HG03442 (cell line): Measurements from ENCODE around the gene INO80E.

Experiments
- ATAC-seq: cut with Tn5 transposase; IDR thresholded peaks from one replicate; pipeline ENCODE4 v1.9.1; 2021; ENCODE audit warnings: mild to moderate bottlenecking, moderate library complexity; ENCODE audit not compliant: unreplicated experiment

INO80E gene

DNA sequence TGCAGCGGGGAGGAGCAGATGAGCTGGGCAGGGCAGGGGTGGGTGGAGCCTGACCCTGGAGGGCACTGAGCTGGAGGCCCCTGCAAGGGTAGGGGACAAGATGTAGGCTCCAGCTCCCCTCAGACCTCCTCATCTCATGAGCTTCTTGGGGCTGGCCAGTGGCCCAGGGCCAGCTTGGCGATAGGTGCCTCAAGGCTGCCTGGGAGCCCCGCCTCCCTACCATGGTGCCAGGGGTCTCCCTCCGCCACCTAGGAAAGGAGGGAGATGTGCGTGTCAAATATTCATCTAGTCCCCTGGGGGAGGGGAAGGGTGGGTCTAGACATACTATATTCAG, 4.5 kb upstream of the INO80E start:
- no peak for ATAC-seq

DNA sequence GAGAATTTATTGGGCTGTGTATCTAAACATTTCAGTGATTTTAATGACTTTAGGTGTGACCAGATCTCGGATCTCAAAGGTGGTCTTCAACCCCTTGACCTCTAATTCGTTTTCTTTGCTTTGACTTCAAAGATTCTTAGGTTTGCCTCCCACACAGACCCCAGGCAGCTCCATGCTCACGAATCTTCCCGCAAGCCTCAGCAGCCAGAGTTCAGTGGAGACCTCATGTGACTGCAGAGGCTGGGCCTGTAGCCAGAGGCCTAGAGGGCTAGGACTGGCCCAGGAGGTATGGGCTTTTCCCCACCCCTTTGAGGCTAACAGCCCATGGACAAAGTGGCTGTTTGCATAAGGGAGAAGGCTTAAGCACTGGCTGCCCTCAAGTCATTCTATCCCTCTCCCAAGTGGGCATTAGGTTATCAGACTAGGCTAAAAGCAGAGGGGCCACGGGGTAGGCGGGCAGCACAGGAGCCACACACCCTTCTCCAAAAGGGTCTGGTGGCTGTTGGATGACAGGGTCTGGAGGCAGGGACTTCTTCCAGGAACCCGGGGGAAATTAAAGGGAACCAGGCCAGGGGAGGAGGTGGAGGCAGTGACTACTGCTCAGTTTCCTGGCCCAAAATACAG, 3.6 kb upstream of the INO80E start:
- no peak for ATAC-seq

DNA sequence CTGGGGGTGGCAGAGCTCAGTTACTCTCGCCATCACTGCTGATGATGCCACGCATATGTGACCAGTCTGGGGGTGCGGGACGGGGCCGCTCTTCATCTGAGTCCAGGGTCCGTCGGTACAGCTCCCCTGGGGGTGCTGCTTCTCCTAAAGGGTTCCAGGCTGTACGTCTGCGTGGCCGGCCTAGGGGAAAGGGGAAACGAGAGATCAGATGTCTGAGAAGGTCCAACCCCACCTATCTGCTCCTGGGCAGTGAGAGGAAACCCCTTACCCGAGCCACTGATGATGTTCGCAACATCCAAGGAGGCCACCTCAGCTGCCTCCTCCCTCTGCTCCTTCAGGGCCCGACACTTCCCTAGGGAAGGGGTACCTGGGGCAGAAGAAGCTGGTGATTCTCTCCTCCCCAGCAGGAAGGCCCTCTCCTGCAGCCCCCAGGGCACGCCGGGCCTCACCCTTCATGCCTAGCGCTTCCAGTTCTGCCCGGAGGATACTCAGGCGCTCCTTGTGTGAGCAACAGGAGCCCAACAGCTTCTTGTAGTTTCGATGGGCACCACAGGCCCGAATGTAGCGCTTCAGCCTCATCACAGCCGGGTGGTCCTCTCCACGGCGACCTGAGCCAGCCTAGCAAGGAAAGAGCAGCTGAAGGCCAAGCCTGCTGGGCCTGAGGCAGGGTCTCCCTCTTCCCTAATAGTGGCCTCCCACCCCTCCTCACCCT, 2.7 kb upstream of the INO80E start:
- ATAC-seq, result no peak

DNA sequence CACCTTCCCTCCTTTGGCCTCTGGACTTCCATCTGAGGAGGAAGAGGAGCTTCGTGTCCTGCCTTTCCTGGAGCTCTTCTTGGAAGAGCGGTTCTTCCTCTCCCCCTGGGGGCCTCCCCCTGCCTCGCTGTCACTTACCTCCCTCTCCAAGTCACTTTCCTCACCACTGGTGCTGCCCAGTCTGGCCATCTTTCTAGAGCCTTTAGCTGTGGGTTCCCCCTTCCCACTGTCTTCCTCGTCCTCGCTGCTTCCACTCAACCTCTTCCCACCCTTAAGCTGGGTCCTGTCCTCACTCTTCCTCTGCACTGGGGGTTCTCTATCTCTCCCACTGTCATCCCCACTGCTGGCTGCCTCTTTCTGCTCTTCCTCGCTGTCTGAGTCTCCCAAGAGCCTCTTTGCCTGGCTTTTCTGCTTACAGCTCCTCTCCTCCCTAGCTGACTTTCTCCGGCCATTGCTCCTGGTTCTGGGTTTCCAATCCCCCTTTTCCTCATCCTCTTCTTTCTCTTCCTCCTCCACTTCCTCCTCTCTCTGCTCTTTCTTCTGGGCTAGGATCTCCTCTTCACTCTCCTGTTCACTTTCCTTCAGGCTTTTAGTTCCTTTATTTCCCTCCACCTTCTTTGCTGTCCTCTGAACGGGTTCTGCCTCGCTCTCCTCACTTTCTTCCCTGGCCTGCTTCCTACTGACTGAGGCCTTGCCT, 2.0 kb upstream of the INO80E start:
- ATAC-seq, result no peak

DNA sequence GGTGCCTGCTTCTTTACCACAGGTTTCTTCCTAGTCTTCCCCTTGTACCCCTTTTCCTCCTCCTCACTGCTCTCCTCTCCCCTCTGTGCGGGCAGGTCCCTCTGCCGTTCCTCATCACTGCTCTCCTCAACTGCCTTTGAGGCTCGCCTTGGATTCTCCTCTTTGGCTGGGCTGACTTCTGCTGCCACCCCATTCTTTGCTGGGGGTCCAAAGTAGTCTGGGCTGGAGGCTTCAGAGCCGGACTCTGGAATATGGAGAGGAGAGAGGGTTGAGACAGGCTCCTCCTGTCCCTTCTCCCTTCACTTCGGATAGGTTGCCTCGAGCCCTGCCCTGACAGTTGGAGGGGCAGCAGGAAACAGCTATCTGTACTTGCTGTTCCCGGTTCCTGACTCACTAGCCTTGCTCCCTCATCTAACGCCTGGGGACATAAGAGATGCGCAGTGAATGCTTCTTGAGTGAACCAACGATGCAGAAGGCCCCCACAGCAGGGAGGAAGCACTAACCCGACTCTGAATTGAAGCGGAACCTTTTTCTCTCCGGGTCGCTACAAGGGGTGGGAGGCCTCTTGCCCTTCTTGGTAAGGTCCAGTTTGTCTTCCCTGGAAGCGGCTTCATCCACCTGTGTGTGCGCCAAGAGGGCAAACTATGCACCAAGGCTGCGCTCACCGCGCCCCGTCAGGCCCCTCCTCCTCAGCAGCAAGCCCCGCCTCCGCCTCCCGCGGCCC, 1.3 kb upstream of the INO80E start:
- peak; percentile 21 for ATAC-seq

DNA sequence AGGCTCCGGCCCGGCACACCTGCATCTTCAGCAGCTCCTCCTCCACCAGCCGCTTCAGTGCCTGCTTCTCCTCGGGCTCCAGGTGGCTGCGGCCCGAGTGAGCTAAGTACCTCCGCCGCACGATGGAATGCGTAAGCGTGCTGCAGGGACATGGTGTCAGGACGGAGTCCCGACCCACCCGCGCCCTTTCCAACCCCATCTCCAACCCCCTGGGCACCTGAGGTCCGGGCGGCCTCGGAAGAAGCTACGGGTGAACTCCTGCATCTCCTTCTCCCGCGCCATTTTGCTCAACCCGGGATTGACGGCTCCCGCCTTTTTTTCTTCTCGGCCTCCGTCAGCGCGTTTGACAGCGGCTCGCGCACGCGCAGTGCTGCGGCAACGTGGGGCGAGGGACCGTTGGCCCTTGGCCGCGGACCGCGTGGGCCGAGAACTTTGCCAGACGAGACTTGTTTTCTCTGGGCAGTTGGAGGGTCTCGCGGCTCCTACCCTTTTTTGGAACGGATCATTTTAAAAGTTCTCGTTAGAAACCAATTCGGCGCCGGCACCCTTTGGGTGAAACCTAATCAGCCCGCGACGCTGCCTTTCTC, 624 bp upstream of the INO80E start, which contains the start of gene HIRIP3:
Gene HIRIP3 (minus strand): TSS at position 294 of the 587 bp plus-strand sequence. CDS start 12 bp downstream, at position 282.
- ATAC-seq, result peak; percentile 45

DNA sequence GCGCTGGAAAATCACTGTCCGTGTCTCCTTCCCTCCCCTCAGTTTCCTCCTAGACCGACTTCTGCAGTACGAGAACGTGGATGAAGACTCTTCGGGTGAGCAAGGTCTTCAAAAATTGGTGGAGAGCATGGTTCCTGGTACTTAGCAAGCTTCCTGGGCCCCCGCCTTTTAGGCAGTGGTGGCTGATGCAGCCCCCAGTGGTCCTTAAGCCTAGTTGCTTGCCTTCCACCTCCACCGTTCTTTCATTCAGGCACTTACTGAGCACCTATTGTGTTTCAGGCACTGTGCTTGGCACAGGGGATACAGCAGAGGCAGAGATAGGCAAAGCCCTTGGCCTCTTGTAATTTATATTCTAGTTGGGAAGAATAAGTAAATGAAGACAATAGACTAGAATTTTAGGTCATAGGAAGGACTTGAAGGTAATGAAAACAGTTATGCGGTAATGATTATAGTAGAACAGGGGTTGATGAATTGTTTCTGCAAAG, 767 bp downstream of the INO80E start:
- ATAC-seq, result no peak

DNA sequence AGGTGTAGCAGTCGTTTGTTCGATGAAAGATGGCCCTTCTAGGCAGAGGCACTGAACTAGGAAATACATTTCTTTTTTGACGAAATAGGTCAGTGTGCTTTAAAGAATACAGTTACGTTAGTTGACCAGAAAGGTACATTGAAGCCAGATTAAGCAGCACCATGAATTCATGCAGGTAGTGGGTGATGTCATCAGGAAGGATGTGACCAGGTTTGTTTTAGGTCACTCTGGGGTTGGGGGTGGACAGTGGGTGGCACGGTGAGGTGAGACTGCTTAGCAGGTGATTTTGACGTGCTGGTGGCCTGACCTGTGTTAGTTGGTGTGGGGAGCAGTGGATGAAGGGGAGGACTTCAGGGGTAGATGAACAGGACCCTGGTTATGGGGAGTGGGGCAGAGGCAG, 3.6 kb downstream of the INO80E start:
- ATAC-seq, result no peak

DNA sequence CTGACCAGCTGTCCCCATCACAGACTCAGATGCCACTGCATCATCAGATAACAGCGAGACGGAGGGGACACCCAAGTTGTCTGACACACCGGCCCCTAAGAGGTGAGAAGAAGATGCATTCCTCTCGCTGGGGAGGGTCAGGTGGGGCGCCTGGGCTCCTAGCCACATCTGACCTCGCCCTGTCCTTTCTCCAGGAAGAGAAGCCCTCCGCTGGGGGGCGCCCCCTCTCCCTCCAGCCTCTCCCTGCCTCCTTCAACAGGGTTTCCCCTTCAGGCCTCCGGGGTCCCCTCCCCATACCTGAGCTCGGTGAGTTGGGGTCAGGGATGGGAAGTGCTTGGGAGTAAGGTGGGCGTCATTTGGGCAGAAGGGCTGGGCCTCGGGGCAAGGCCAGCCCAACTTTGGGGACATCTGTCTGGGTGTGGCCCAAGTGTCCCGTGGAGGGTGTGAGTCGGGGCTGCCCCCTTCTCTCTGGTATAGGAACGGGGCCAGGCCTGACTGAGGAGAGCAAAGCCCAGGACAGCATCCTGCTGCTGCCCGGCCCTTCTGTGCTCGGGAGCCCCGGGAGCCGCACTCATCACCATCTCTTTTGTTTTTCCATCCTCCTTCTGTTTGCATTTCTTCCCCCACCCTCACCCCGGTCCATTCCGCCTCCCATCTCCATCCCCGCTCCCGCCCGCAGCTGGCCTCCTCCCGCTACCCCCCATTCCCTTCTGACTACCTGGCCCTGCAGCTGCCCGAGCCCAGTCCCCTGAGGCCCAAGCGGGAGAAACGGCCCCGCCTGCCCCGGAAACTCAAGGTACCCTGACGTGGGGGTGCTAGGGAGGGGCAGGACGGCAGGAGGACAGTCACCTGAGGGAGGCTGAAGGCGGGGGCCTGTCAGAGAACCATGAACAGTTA, 4.9 kb downstream of the INO80E start:
- ATAC-seq, result no peak

DNA sequence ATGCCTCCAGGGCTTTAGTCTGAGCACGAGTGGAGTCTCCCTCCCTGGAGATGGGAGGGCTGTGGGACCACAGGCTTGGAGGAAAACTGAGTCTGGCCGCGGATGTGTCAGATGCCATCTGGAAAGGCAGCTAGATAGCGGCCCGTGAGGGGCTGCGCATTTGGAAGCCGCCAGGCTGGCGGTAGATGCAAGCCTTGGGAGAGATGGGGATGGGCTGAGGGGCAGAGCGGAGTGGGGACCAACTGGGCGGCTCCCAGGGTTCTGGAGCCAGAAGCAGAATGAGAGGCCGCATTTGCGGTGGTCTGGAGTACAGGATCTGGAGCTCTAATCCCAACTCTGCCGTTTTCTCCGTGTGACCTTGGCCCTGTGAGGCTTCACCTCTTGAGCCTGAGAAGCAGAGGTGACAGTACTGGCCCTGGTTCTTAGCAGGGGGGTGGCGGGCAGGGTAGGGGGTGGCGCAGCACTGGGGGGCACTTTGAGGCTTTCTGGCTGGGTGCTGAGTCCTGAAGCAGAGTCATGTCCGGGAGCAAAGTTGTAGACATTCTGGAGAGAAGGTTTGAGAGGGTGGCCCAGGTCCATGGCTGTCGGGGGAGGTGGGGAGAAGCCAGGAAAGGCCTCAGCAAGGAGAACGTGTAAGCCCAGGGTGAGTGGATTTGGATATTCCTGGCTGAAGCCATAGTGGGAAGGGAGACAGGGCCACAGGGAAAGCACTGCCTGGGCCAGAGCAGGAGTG, 6.7 kb downstream of the INO80E start:
- no peak for ATAC-seq

DNA sequence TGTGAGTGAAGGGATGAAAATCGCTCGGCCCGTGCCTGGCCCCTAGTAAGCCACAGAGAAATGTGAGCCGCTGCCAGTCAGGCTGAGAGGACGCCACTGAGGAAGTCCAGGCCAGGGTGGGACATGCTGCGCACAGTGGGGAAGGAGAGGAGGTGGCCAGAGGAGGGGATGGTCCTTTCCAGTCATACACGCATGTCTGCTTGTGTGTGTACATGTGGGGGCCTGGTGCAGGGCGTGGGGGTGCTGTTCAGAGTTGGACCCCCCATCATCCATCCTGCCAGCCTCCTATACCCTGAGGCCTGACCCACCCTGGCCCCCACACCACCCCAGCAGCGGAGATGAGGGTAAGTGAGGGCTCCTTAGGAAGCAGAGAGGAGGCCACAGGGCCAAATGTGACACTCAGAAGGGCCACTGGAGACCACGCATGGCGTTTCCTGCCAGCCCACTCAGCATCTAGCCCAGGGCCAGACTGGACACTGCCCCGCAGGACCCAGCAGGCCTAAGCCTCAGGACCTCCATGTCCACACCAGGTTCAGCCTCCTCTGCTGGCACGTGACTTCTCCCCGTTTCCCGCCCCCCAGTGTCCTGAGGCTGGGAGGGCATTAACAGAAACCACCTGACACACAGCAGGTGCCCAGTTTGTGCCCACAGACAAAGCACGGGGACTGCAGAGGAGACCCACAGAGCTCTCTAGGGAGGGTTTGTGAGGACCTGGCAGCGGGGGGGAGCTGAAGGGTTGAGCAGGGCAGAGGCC, 7.8 kb downstream of the INO80E start:
- no peak for ATAC-seq

DNA sequence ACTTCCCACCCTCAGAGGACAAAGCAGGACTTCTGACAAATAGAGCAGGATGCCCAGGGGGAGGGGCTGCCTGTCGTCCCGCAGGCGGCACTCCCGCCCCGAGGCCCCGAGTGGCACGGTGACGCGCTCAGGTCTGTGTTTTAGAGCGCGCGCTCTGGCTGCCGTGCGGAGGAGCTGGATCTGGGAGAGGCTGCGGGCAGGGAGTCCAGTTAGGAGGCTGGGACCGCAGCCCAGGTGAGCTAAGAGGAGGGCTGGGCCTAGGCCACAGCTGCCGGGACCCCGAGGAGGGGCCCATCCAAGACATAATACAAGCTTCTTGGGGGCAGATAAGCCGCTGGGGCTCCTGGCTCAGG, 8.4 kb downstream of the INO80E start:
- no peak for ATAC-seq

DNA sequence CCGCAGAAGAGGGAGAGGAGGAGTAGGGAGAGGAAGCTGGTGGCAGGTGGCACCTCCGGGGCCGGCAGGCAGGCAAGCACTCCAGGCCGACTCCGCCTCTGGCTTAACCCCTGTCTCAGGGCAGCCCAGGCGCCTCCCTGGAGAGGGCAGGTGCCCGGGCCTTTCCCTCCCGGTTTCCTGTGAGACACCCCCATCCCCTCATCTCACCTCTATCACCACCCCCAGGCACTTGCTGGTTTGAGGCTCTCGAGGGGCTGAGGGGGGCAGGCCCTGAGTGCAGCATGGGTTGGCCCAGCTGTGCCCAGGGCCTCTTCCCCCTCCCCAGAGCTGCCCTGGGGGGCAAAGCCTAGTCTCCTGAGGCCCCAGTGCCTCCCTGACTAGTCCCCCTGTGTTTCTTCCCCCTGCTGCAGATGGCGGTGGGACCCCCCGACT, 8.8 kb downstream of the INO80E start:
- no peak for ATAC-seq

DNA sequence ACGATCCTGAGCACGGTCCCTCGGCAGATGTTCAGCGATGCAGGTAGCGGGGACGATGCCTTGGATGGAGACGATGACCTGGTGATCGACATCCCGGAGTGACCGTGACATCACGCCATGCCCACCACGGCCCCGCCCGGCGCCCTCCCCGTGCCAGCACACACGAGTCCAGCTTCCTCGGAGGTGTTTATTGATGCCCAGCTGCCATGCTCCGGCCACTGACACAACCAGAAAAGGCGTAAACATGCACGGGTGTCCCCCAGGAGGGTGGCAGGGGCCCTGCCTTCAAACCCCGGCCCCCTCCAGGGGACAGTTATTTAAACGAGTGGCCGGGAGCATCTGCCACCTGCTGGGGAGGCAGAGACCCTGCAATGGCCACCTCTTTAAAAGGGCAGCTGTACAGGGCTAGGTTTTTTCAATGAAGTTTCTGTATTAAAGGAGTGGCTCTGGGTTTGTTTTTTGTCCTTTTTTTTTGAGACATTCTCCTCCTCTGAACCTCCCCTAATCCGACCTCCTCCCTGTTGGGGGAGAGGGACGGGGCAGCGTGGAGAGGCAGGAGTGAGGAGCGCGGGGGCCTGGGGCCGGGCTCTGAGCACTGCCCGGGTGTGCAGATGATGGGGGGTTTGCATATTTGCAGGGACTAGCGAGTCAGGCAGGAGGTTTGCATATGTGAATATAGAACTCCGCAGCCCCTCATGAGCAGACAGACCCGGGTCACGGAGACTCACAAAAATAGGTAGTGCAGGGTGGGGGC, 9.5 kb downstream of the INO80E start:
- ATAC-seq, result no peak

DNA sequence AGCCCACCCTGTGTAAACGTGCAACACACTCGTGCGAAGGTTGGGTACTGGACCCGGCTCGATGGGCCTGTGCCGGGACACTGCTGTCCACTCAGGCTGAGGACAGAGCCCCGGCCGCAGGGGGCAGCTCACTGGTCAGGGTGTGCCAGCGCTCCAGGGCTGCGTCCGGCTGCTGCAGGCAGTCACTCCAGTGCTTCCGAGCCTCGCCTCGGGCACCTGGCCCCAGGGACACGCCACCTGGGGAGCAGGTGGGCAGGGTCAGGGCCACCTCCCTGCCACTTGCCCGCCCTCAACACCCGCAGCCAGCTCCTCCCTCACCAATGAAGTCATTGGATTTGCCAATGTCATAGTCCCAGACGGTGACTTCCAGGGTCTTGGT, 10.0 kb downstream of the INO80E start:
- ATAC-seq, result no peak

DNA sequence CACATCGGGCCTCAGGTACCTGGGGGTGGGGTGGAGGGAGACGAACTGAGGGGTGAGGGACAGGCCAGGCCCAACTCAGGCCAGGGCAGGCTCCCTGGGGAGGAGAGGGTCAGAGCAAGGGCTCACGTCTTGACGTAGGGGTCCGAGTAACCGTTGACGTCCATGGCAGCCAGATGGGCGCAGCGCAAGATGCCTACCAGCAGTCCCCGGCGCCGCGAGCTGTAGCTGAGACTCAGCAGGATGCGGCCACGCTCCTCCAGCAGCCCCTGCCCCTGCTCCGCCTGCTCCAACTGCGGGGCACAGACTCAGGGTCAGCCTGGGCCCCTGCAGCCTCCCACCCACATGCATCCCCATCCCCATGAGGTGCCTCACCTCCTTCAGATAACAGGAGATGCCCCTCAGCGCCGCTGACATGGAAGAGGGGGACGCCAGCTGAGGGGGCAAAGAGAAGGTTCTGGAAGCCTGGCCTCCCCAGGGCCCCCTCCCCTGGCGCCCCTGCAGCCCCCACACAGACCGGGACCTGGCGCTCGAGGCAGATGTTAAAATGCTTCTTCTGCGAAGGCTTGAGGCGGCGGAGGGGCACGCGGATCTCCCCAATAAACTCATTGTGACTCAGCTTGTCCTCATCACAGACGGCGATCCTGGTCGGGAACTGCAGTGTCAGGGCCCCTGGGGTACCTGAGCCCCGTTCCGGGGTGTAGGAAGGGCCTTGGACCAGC, 10.8 kb downstream of the INO80E start:
- ATAC-seq, result no peak

DNA sequence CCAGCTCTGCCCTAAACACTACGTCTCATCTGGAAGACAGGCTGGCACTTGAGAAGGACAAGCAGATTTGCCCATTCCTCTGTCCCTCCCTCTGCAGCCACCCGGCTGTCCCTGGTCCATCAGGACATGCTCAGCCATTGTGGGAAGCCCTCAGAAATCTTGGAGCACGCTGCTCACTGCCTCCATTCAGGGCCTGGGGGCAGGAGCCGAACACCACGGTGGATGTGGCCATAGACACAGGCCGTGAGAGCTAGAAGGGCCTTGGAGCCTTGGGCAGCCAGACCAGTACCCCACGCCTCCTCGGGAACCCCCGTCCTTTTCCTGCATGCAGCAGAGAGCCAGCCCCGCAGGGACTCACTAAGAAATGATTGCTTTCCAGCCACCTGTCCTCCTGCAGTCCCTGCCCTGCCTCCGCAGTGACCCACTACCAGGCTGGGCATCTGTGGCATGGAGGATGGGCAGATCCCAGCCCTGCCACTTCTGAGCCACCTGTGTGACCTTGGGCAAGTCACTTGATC, 11.4 kb downstream of the INO80E start:
- no peak for ATAC-seq
